Rectal smooth muscle tissue (tissue), 1 donor: ENCODE measurements around the gene APOBEC3H.

ENCODE experiments used
- H3K27ac ChIP-seq: one replicate; pipeline ENCODE4 v1.7.0; 2013; ENCODE audit warnings: low read depth, low read length, inconsistent platforms
- H3K27me3 ChIP-seq: one replicate; pipeline ENCODE4 v1.7.0; 2013; ENCODE audit warnings: low read length; ENCODE audit not compliant: control insufficient read depth, insufficient read depth
- H3K36me3 ChIP-seq: one replicate; pipeline ENCODE4 v1.7.0; 2013; ENCODE audit warnings: low read length; ENCODE audit not compliant: control insufficient read depth, insufficient read depth
- H3K4me1 ChIP-seq: one replicate; pipeline ENCODE4 v1.7.0; 2013; ENCODE audit warnings: low read length; ENCODE audit not compliant: control insufficient read depth, insufficient read depth
- H3K4me3 ChIP-seq: one replicate; pipeline ENCODE4 v1.7.0; 2013; ENCODE audit warnings: low read length
- H3K9ac ChIP-seq: one replicate; pipeline ENCODE4 v1.7.0; 2013; ENCODE audit warnings: low read length

Gene APOBEC3H

GRCh38 chr22:39135092-39135896 is 38.2 kb downstream of the APOBEC3H start:
- Histone ChIP-seq H3K36me3 (peaks cover 8% of the 10 kb centered on the region), H3K4me3 (no peak overlapping the region), H3K27ac (peak overlapping the region; percentile 11), H3K27me3 (no peaks in the 10 kb centered on the region), H3K9ac (no peak overlapping the region), H3K4me1 (peaks cover 13% of the 10 kb centered on the region)

DNA sequence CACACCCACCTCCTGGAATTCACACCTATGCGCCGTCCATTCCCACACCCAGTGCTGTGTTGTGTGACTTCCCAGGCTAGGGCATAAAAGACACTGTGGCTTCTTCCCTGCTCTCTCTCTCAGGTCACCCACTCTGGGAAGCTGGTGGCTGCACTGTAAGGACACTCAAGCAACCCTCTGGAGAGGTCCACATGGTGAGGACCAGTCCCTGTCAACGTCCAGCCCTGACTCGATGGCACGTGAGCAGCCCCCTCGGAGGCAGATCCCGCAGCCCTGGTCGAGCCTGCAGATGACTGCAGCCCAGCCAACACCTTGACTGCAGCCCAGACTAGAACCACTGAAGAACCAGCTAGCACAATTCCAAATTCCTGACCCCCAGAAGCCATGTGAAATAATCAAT is 39.3 kb downstream of the APOBEC3H start:
- H3K27me3 ChIP-seq, result no peaks in the 10 kb centered on the region
- H3K4me3 ChIP-seq, result no peak overlapping the region
- no peak overlapping the region for H3K9ac ChIP-seq
- peaks cover 9% of the 10 kb centered on the region for H3K4me1 ChIP-seq
- H3K36me3 ChIP-seq, result peaks cover 8% of the 10 kb centered on the region
- H3K27ac ChIP-seq, result no peak overlapping the region

DNA sequence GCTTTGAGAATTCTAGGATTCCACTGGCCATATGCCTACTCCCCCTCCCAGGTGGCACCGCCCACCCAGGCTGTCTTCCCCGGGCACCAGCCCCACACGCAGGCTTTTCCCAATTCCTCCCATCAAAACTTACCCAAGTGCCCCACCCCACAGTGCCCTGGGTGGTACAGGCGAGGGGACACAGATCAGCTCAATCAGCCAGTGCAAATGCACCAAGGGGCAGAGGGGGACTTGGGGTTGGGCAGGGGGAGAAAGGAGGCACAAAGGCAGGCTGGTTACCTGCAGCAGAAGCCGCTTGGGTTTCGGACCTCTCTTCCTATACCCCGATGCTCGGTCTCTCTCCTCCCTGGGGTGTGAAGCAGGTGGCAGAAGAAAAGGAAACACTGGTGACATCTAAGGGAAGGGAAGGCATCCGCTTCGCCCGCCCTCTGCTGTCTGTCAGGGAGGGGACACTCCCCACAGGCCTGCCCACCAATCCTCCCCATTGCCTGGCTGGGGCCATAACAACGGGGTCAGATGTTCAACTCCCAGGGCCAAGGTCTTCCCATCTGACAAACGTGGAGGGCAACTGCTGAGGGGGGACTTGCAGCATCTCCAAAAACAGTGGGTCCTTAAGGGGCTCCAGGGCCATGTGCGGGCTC is 41.4 kb downstream of the APOBEC3H start:
- no peak overlapping the region for H3K27ac ChIP-seq
- no peaks in the 10 kb centered on the region for H3K36me3 ChIP-seq
- H3K27me3 ChIP-seq, result no peaks in the 10 kb centered on the region
- no peak overlapping the region for H3K9ac ChIP-seq
- no peak overlapping the region for H3K4me3 ChIP-seq
- peaks cover 7% of the 10 kb centered on the region for H3K4me1 ChIP-seq

- H3K4me1 ChIP-seq, result peaks cover 11% of the 10 kb centered on the region
These were observed 42.9 kb downstream of the APOBEC3H start for GRCh38 chr22:39139933-39140332.

GRCh38 chr22:39142088-39142680 is 45.1 kb downstream of the APOBEC3H start:
- Histone ChIP-seq H3K9ac (no peak overlapping the region), H3K4me1 (peaks cover 16% of the 10 kb centered on the region), H3K36me3 (no peaks in the 10 kb centered on the region), H3K27ac (no peak overlapping the region), H3K27me3 (no peaks in the 10 kb centered on the region), H3K4me3 (no peak overlapping the region)

More at GRCh38 chr22:39139933-39140332, 42.9 kb downstream of the APOBEC3H start:
- Histone ChIP-seq H3K36me3 (no peaks in the 10 kb centered on the region), H3K27me3 (no peaks in the 10 kb centered on the region), H3K9ac (no peak overlapping the region), H3K4me3 (no peak overlapping the region), H3K27ac (no peak overlapping the region)

- Histone ChIP-seq H3K27ac (peak overlapping the region; percentile 87), H3K36me3 (no peaks in the 10 kb centered on the region), H3K9ac (peak overlapping the region; percentile 2), H3K4me3 (peak overlapping the region; percentile 97), H3K4me1 (peaks cover 27% of the 10 kb centered on the region), H3K27me3 (no peaks in the 10 kb centered on the region)
These were observed 47.2 kb downstream of the APOBEC3H start for GRCh38 chr22:39144101-39144767.

DNA sequence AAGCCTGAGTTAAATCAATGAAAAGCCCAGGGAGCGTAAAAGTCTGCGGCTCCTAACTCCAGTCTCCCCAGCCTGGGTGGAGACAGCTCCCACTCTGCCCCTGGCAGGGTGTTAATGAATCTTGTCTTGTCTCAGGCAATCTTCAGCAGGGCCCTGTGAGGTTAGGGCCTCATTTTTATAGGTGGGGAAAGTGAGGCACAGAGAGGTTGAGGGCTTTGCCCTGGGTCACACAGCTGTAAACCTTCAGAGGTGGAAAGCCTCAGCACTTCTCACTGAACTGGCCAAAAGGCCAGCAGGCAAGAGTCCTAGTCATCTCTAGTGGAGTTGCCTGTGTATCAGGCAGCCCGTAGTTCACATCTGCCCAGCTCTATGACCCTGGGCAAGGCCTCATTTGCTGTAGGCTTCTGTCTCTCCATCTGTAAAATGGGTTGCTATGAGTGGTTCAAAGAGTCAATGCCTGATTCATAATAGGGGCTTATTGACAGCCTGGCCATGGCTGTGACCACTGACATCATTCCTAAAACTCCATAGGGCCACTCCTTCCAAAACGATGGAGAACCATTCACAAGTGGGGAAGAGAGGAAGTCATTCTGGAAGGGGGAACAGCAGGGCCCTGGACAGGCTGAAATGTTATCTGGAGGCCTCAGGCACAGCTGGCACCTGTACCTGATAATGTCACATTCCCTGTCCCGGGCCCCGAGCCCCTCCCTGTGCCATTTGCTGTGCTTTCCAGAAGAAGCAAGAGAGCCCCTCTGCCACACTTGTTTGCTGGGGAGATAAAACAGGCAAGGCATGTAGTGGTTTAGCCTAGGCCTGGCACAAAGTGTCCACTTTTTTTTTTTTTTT is 49.4 kb downstream of the APOBEC3H start:
- no peaks in the 10 kb centered on the region for H3K36me3 ChIP-seq
- no peaks in the 10 kb centered on the region for H3K27me3 ChIP-seq
- peak overlapping the region; percentile 68 for H3K9ac ChIP-seq
- H3K4me3 ChIP-seq, result peak overlapping the region; percentile 76
- peak overlapping the region; percentile 93 for H3K27ac ChIP-seq
- peaks cover 36% of the 10 kb centered on the region for H3K4me1 ChIP-seq

DNA sequence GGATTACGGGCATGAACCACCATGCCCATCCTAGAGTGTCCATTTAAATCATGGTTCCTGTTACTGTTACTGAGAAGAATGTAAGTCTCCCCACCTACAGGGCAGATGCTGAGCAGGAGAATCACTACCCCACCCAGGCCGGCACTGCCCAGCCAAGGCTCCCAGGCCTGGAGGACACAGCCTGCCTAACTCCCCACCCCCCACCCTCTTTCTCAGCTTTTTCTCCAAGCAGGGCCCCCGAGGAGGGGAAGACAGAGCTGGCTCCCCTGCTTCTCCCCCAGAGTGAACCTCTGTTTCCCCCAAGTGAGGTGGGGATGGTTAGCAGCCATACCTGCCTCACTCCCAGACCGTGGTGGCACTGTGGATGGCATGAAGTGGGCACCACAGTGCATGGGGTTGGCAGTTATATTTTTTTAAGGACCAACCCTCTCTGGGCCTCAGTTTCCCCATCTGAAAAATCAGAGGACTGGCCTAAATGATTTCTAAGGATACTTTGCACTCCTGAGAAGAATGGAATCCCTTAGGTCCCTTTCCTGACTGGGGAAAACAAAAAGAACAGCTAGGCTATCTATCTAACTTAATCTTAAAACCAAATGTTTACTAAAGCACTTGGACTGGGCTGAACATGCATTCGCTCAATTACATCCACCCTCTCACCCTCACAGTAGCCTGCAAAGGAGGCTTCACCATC is 50.4 kb downstream of the APOBEC3H start:
- Histone ChIP-seq H3K36me3 (no peaks in the 10 kb centered on the region), H3K4me1 (peaks cover 36% of the 10 kb centered on the region), H3K27me3 (no peaks in the 10 kb centered on the region), H3K9ac (no peak overlapping the region), H3K27ac (peak overlapping the region; percentile 49), H3K4me3 (no peak overlapping the region)

GRCh38 chr22:39148026-39148726 is 51.1 kb downstream of the APOBEC3H start:
- Histone ChIP-seq H3K27me3 (no peaks in the 10 kb centered on the region), H3K36me3 (no peaks in the 10 kb centered on the region), H3K4me1 (peaks cover 36% of the 10 kb centered on the region), H3K4me3 (no peak overlapping the region), H3K27ac (peak overlapping the region; percentile 56), H3K9ac (no peak overlapping the region)

- peak overlapping the region; percentile 56 for H3K27ac ChIP-seq
- H3K9ac ChIP-seq, result no peak overlapping the region
- peak overlapping the region; percentile 34 for H3K4me3 ChIP-seq
- no peaks in the 10 kb centered on the region for H3K27me3 ChIP-seq
- H3K36me3 ChIP-seq, result no peaks in the 10 kb centered on the region
- H3K4me1 ChIP-seq, result peaks cover 31% of the 10 kb centered on the region
These were observed 51.9 kb downstream of the APOBEC3H start for GRCh38 chr22:39148727-39149535.
